ENCODE measurements around the gene TOX2. TPM values are rescaled to one million over a fixed set of nuclear protein-coding genes. Genes with fewer than 3 reads are reported as not detected.

Gene TOX2
- total RNA-seq, 1 donor from 2014 or later, result not detected

GRCh38 chr20:44004306-44004915, 89.8 kb downstream of the TOX2 start:
- no peak overlapping the region for H3K4me3 ChIP-seq (ENCODE audit: low read length in 3 of 3)
- H3K27ac ChIP-seq (ENCODE audit: low read depth, low read length), result no peak overlapping the region
- H3K9me3 ChIP-seq (ENCODE audit: control insufficient read depth in 3 of 3, low read length in 3 of 3), result no peaks in the 10 kb centered on the region
- no peaks in the 10 kb centered on the region for H3K36me3 ChIP-seq (ENCODE audit: control insufficient read depth in 3 of 3, insufficient read depth in 3 of 3, low read length in 3 of 3)
- H3K27me3 ChIP-seq (ENCODE audit: control insufficient read depth in 3 of 3, insufficient read depth in 3 of 3, low read length in 3 of 3), result peaks cover 0 to 3% (median 0%) of the 10 kb centered on the region in 3 donors
- no peak overlapping the region for H3K9ac ChIP-seq (ENCODE audit: low read depth in 1 of 3, low read length in 3 of 3)
- H3K4me1 ChIP-seq (ENCODE audit: control insufficient read depth in 3 of 3, insufficient read depth in 3 of 3, low read length in 3 of 3), result peaks cover 0 to 1% (median 0%) of the 10 kb centered on the region in 3 donors

- Histone ChIP-seq H3K4me1 (ENCODE audit: control insufficient read depth in 3 of 3, insufficient read depth in 3 of 3, low read length in 3 of 3) (peaks cover 0 to 5% (median 0%) of the 10 kb centered on the region in 3 donors), H3K9me3 (ENCODE audit: control insufficient read depth in 3 of 3, low read length in 3 of 3) (no peaks in the 10 kb centered on the region), H3K27me3 (ENCODE audit: control insufficient read depth in 3 of 3, insufficient read depth in 3 of 3, low read length in 3 of 3) (peaks cover 0 to 3% (median 0%) of the 10 kb centered on the region in 3 donors), H3K9ac (ENCODE audit: low read depth in 1 of 3, low read length in 3 of 3) (no peak overlapping the region), H3K36me3 (ENCODE audit: control insufficient read depth in 3 of 3, insufficient read depth in 3 of 3, low read length in 3 of 3) (no peaks in the 10 kb centered on the region), H3K4me3 (ENCODE audit: low read length in 3 of 3) (no peak overlapping the region), H3K27ac (ENCODE audit: low read depth, low read length) (no peak overlapping the region)
Observed at GRCh38 chr20:44005661-44006060, 91.0 kb downstream of the TOX2 start.

- no peak overlapping the region for H3K4me3 ChIP-seq (ENCODE audit: low read length in 3 of 3)
- peaks cover 0 to 5% (median 0%) of the 10 kb centered on the region in 3 donors for H3K4me1 ChIP-seq (ENCODE audit: control insufficient read depth in 3 of 3, insufficient read depth in 3 of 3, low read length in 3 of 3)
- no peak overlapping the region for H3K9ac ChIP-seq (ENCODE audit: low read depth in 1 of 3, low read length in 3 of 3)
- H3K36me3 ChIP-seq (ENCODE audit: control insufficient read depth in 3 of 3, insufficient read depth in 3 of 3, low read length in 3 of 3), result no peaks in the 10 kb centered on the region
- H3K9me3 ChIP-seq (ENCODE audit: control insufficient read depth in 3 of 3, low read length in 3 of 3), result no peaks in the 10 kb centered on the region
- no peak overlapping the region for H3K27ac ChIP-seq (ENCODE audit: low read depth, low read length)
- H3K27me3 ChIP-seq (ENCODE audit: control insufficient read depth in 3 of 3, insufficient read depth in 3 of 3, low read length in 3 of 3), result peaks cover 0 to 3% (median 0%) of the 10 kb centered on the region in 3 donors
Observed at GRCh38 chr20:44006126-44006525, 91.5 kb downstream of the TOX2 start.

- H3K9ac ChIP-seq (ENCODE audit: low read depth in 1 of 3, low read length in 3 of 3), result no peak overlapping the region
- peaks cover 0 to 5% (median 0%) of the 10 kb centered on the region in 3 donors for H3K4me1 ChIP-seq (ENCODE audit: control insufficient read depth in 3 of 3, insufficient read depth in 3 of 3, low read length in 3 of 3)
- no peaks in the 10 kb centered on the region for H3K9me3 ChIP-seq (ENCODE audit: control insufficient read depth in 3 of 3, low read length in 3 of 3)
- H3K27me3 ChIP-seq (ENCODE audit: control insufficient read depth in 3 of 3, insufficient read depth in 3 of 3, low read length in 3 of 3), result peaks cover 0 to 6% (median 2%) of the 10 kb centered on the region in 3 donors
- no peak overlapping the region for H3K4me3 ChIP-seq (ENCODE audit: low read length in 3 of 3)
- H3K27ac ChIP-seq (ENCODE audit: low read depth, low read length), result no peak overlapping the region
- H3K36me3 ChIP-seq (ENCODE audit: control insufficient read depth in 3 of 3, insufficient read depth in 3 of 3, low read length in 3 of 3), result no peaks in the 10 kb centered on the region
Observed at GRCh38 chr20:44006578-44006977, 91.9 kb downstream of the TOX2 start.

- Histone ChIP-seq H3K36me3 (ENCODE audit: control insufficient read depth in 3 of 3, insufficient read depth in 3 of 3, low read length in 3 of 3) (no peaks in the 10 kb centered on the region), H3K9me3 (ENCODE audit: control insufficient read depth in 3 of 3, low read length in 3 of 3) (no peaks in the 10 kb centered on the region), H3K4me1 (ENCODE audit: control insufficient read depth in 3 of 3, insufficient read depth in 3 of 3, low read length in 3 of 3) (peaks cover 0 to 5% (median 0%) of the 10 kb centered on the region in 3 donors), H3K27me3 (ENCODE audit: control insufficient read depth in 3 of 3, insufficient read depth in 3 of 3, low read length in 3 of 3) (peaks cover 0 to 5% (median 4%) of the 10 kb centered on the region in 3 donors), H3K27ac (ENCODE audit: low read depth, low read length) (no peak overlapping the region), H3K9ac (ENCODE audit: low read depth in 1 of 3, low read length in 3 of 3) (no peak overlapping the region), H3K4me3 (ENCODE audit: low read length in 3 of 3) (no peak overlapping the region)
Observed at GRCh38 chr20:44008806-44009678, 94.4 kb downstream of the TOX2 start.

- H3K4me3 ChIP-seq (ENCODE audit: low read length in 3 of 3), result no peak overlapping the region
- H3K9me3 ChIP-seq (ENCODE audit: control insufficient read depth in 3 of 3, low read length in 3 of 3), result no peaks in the 10 kb centered on the region
- peaks cover 4 to 9% (median 4%) of the 10 kb centered on the region in 3 donors for H3K27me3 ChIP-seq (ENCODE audit: control insufficient read depth in 3 of 3, insufficient read depth in 3 of 3, low read length in 3 of 3)
- peaks cover 0 to 5% (median 0%) of the 10 kb centered on the region in 3 donors for H3K4me1 ChIP-seq (ENCODE audit: control insufficient read depth in 3 of 3, insufficient read depth in 3 of 3, low read length in 3 of 3)
- H3K9ac ChIP-seq (ENCODE audit: low read depth in 1 of 3, low read length in 3 of 3), result no peak overlapping the region
- no peak overlapping the region for H3K27ac ChIP-seq (ENCODE audit: low read depth, low read length)
- no peaks in the 10 kb centered on the region for H3K36me3 ChIP-seq (ENCODE audit: control insufficient read depth in 3 of 3, insufficient read depth in 3 of 3, low read length in 3 of 3)
Observed at GRCh38 chr20:44009679-44009992, 95.0 kb downstream of the TOX2 start.

GRCh38 chr20:44010162-44010704, 95.6 kb downstream of the TOX2 start:
- H3K27me3 ChIP-seq (ENCODE audit: control insufficient read depth in 3 of 3, insufficient read depth in 3 of 3, low read length in 3 of 3), result peaks cover 6 to 12% (median 7%) of the 10 kb centered on the region in 3 donors
- H3K36me3 ChIP-seq (ENCODE audit: control insufficient read depth in 3 of 3, insufficient read depth in 3 of 3, low read length in 3 of 3), result no peaks in the 10 kb centered on the region
- no peak overlapping the region for H3K27ac ChIP-seq (ENCODE audit: low read depth, low read length)
- H3K4me1 ChIP-seq (ENCODE audit: control insufficient read depth in 3 of 3, insufficient read depth in 3 of 3, low read length in 3 of 3), result peaks cover 0 to 5% (median 0%) of the 10 kb centered on the region in 3 donors
- H3K9me3 ChIP-seq (ENCODE audit: control insufficient read depth in 3 of 3, low read length in 3 of 3), result no peaks in the 10 kb centered on the region
- H3K9ac ChIP-seq (ENCODE audit: low read depth in 1 of 3, low read length in 3 of 3), result no peak overlapping the region
- H3K4me3 ChIP-seq (ENCODE audit: low read length in 3 of 3), result no peak overlapping the region

GRCh38 chr20:44011251-44011940, 96.7 kb downstream of the TOX2 start:
- no peak overlapping the region for H3K9ac ChIP-seq (ENCODE audit: low read depth in 1 of 3, low read length in 3 of 3)
- no peak overlapping the region for H3K4me3 ChIP-seq (ENCODE audit: low read length in 3 of 3)
- no peak overlapping the region for H3K27ac ChIP-seq (ENCODE audit: low read depth, low read length)
- peaks cover 0 to 5% (median 0%) of the 10 kb centered on the region in 3 donors for H3K4me1 ChIP-seq (ENCODE audit: control insufficient read depth in 3 of 3, insufficient read depth in 3 of 3, low read length in 3 of 3)
- H3K36me3 ChIP-seq (ENCODE audit: control insufficient read depth in 3 of 3, insufficient read depth in 3 of 3, low read length in 3 of 3), result no peaks in the 10 kb centered on the region
- H3K9me3 ChIP-seq (ENCODE audit: control insufficient read depth in 3 of 3, low read length in 3 of 3), result no peaks in the 10 kb centered on the region
- H3K27me3 ChIP-seq (ENCODE audit: control insufficient read depth in 3 of 3, insufficient read depth in 3 of 3, low read length in 3 of 3), result peaks cover 7 to 18% (median 12%) of the 10 kb centered on the region in 3 donors

- H3K4me1 ChIP-seq (ENCODE audit: control insufficient read depth in 3 of 3, insufficient read depth in 3 of 3, low read length in 3 of 3), result peaks cover 0 to 5% (median 0%) of the 10 kb centered on the region in 3 donors
- no peak overlapping the region for H3K9ac ChIP-seq (ENCODE audit: low read depth in 1 of 3, low read length in 3 of 3)
- no peaks in the 10 kb centered on the region for H3K36me3 ChIP-seq (ENCODE audit: control insufficient read depth in 3 of 3, insufficient read depth in 3 of 3, low read length in 3 of 3)
- no peaks in the 10 kb centered on the region for H3K9me3 ChIP-seq (ENCODE audit: control insufficient read depth in 3 of 3, low read length in 3 of 3)
- peaks cover 10 to 21% (median 19%) of the 10 kb centered on the region in 3 donors for H3K27me3 ChIP-seq (ENCODE audit: control insufficient read depth in 3 of 3, insufficient read depth in 3 of 3, low read length in 3 of 3)
- no peak overlapping the region for H3K4me3 ChIP-seq (ENCODE audit: low read length in 3 of 3)
- no peak overlapping the region for H3K27ac ChIP-seq (ENCODE audit: low read depth, low read length)
Observed at GRCh38 chr20:44012466-44013226, 98.0 kb downstream of the TOX2 start.

All from skeletal muscle tissue (tissue), 4 donors.